T-helper 1 cell treated with Interleukin-12 subunit alpha and Interleukin-12 subunit beta and Interleukin-4 antibody, amounts not matched to agents 30 μg/mL and 1 μg/mL, for 36 hours (primary cell): ENCODE data around the gene NUP35.

Experiments used
- H3K27ac Mint-ChIP-seq: one replicate; pipeline ENCODE4 v1.8.0; 2021; ENCODE audit warnings: mild to moderate bottlenecking, mixed read lengths
- H3K27me3 Mint-ChIP-seq: one replicate; pipeline ENCODE4 v1.8.0; 2021; ENCODE audit warnings: low read depth, mixed read lengths
- H3K36me3 Mint-ChIP-seq: one replicate; pipeline ENCODE4 v1.8.0; 2021; ENCODE audit warnings: low read depth, mixed read lengths
- H3K4me1 Mint-ChIP-seq: one replicate; pipeline ENCODE4 v1.8.0; 2021; ENCODE audit warnings: low read depth, mixed read lengths
- H3K4me3 Mint-ChIP-seq: one replicate; pipeline ENCODE4 v1.8.0; 2021; ENCODE audit warnings: mild to moderate bottlenecking, moderate library complexity, mixed read lengths
- H3K9me3 Mint-ChIP-seq: one replicate; pipeline ENCODE4 v1.8.0; 2021; ENCODE audit warnings: mixed read lengths

Gene NUP35

GRCh38 chr2:183124222-183124956 is at the start of gene NUP35:
NUP35 (plus strand) TSS chr2:183124443; CDS start chr2:183124458, 15 bp downstream.
- Mint-ChIP-seq H3K27me3 (peaks cover 8% of the 10 kb centered on the region), H3K36me3 (peaks cover 5% of the 10 kb centered on the region), H3K9me3 (no peaks in the 10 kb centered on the region), H3K27ac (peak within 1 kb of the TSS; percentile 98), H3K4me1 (peaks cover 20% of the 10 kb centered on the region), H3K4me3 (peak within 1 kb of the TSS; percentile 95)

- peak overlapping the region; percentile 42 for H3K27ac Mint-ChIP-seq
- H3K4me3 Mint-ChIP-seq = peak overlapping the region; percentile 89
- peaks cover 12% of the 10 kb centered on the region for H3K4me1 Mint-ChIP-seq
- peaks cover 9% of the 10 kb centered on the region for H3K27me3 Mint-ChIP-seq
- no peaks in the 10 kb centered on the region for H3K36me3 Mint-ChIP-seq
- H3K9me3 Mint-ChIP-seq = no peaks in the 10 kb centered on the region
These were observed 46.1 kb upstream of the NUP35 start for GRCh38 chr2:183078163-183078463.

- peak within 1 kb of the TSS; percentile 42 for H3K27ac Mint-ChIP-seq
These were observed 45.6 kb upstream of the NUP35 start, which contains the start of gene DUSP19 for GRCh38 chr2:183078464-183079138. DUSP19 (plus strand) TSS chr2:183078747; CDS start chr2:183078934, 187 bp downstream.

GRCh38 chr2:183079139-183079775 is 45.0 kb upstream of the NUP35 start:
- Mint-ChIP-seq H3K27me3 (peaks cover 5% of the 10 kb centered on the region), H3K36me3 (no peaks in the 10 kb centered on the region), H3K9me3 (no peaks in the 10 kb centered on the region), H3K27ac (no peak overlapping the region), H3K4me3 (peak overlapping the region; percentile 89), H3K4me1 (peaks cover 12% of the 10 kb centered on the region)

More at GRCh38 chr2:183078464-183079138, 45.6 kb upstream of the NUP35 start, which contains the start of gene DUSP19:
- Mint-ChIP-seq H3K27me3 (peaks cover 9% of the 10 kb centered on the region), H3K9me3 (no peaks in the 10 kb centered on the region), H3K36me3 (no peaks in the 10 kb centered on the region), H3K4me3 (peak within 1 kb of the TSS; percentile 89), H3K4me1 (peaks cover 12% of the 10 kb centered on the region)

GRCh38 chr2:183081911-183082310 is 42.3 kb upstream of the NUP35 start:
- peaks cover 3% of the 10 kb centered on the region for H3K27me3 Mint-ChIP-seq
- no peaks in the 10 kb centered on the region for H3K9me3 Mint-ChIP-seq

GRCh38 chr2:183088061-183088460 is 36.2 kb upstream of the NUP35 start:
- H3K4me1 Mint-ChIP-seq = peaks cover 2% of the 10 kb centered on the region
- H3K36me3 Mint-ChIP-seq = no peaks in the 10 kb centered on the region
- no peak overlapping the region for H3K4me3 Mint-ChIP-seq
- no peaks in the 10 kb centered on the region for H3K9me3 Mint-ChIP-seq
- no peak overlapping the region for H3K27ac Mint-ChIP-seq
- H3K27me3 Mint-ChIP-seq = no peaks in the 10 kb centered on the region

More at GRCh38 chr2:183081911-183082310, 42.3 kb upstream of the NUP35 start:
- no peak overlapping the region for H3K4me3 Mint-ChIP-seq
- peaks cover 12% of the 10 kb centered on the region for H3K4me1 Mint-ChIP-seq
- H3K27ac Mint-ChIP-seq = no peak overlapping the region
- H3K36me3 Mint-ChIP-seq = no peaks in the 10 kb centered on the region

- peaks cover 2% of the 10 kb centered on the region for H3K4me1 Mint-ChIP-seq
- H3K27ac Mint-ChIP-seq = no peak overlapping the region
- no peaks in the 10 kb centered on the region for H3K9me3 Mint-ChIP-seq
- H3K36me3 Mint-ChIP-seq = no peaks in the 10 kb centered on the region
- H3K4me3 Mint-ChIP-seq = no peak overlapping the region
- no peaks in the 10 kb centered on the region for H3K27me3 Mint-ChIP-seq
These were observed 34.9 kb upstream of the NUP35 start for GRCh38 chr2:183089192-183089851.

- Mint-ChIP-seq H3K27me3 (no peaks in the 10 kb centered on the region), H3K36me3 (no peaks in the 10 kb centered on the region), H3K27ac (no peak overlapping the region), H3K4me3 (no peak overlapping the region), H3K4me1 (peaks cover 2% of the 10 kb centered on the region), H3K9me3 (no peaks in the 10 kb centered on the region)
These were observed 32.8 kb upstream of the NUP35 start for GRCh38 chr2:183091318-183091953.

- Mint-ChIP-seq H3K4me1 (peaks cover 2% of the 10 kb centered on the region), H3K9me3 (no peaks in the 10 kb centered on the region), H3K27ac (no peak overlapping the region), H3K36me3 (no peaks in the 10 kb centered on the region), H3K27me3 (no peaks in the 10 kb centered on the region), H3K4me3 (no peak overlapping the region)
These were observed 32.3 kb upstream of the NUP35 start for GRCh38 chr2:183091954-183092345.

- Mint-ChIP-seq H3K4me3 (no peak overlapping the region), H3K9me3 (no peaks in the 10 kb centered on the region), H3K27ac (no peak overlapping the region), H3K36me3 (no peaks in the 10 kb centered on the region), H3K27me3 (no peaks in the 10 kb centered on the region), H3K4me1 (no peaks in the 10 kb centered on the region)
These were observed 30.2 kb upstream of the NUP35 start for GRCh38 chr2:183093857-183094657.

- H3K27ac Mint-ChIP-seq = no peak overlapping the region
- H3K27me3 Mint-ChIP-seq = peaks cover 16% of the 10 kb centered on the region
- no peaks in the 10 kb centered on the region for H3K4me1 Mint-ChIP-seq
- no peak overlapping the region for H3K4me3 Mint-ChIP-seq
- H3K9me3 Mint-ChIP-seq = no peaks in the 10 kb centered on the region
- H3K36me3 Mint-ChIP-seq = no peaks in the 10 kb centered on the region
These were observed 18.7 kb upstream of the NUP35 start for GRCh38 chr2:183105402-183106134.

- Mint-ChIP-seq H3K27ac (no peak overlapping the region), H3K36me3 (no peaks in the 10 kb centered on the region), H3K4me1 (no peaks in the 10 kb centered on the region), H3K27me3 (peaks cover 23% of the 10 kb centered on the region), H3K4me3 (no peak overlapping the region), H3K9me3 (no peaks in the 10 kb centered on the region)
These were observed 11.7 kb upstream of the NUP35 start for GRCh38 chr2:183112577-183112976.

GRCh38 chr2:183113630-183114029 is 10.6 kb upstream of the NUP35 start:
- Mint-ChIP-seq H3K36me3 (no peaks in the 10 kb centered on the region), H3K27ac (no peak overlapping the region), H3K27me3 (peaks cover 23% of the 10 kb centered on the region), H3K4me3 (no peak overlapping the region), H3K9me3 (no peaks in the 10 kb centered on the region), H3K4me1 (no peaks in the 10 kb centered on the region)
